Hippocampal formation (tissue), 2 donors: ENCODE results near the gene CCR9.

Source experiments
- DNase-seq, 2 donors: peaks; one replicate each; lab custom pipeline; 2025; lab: John Stamatoyannopoulos, UW

CCR9 gene

DNA sequence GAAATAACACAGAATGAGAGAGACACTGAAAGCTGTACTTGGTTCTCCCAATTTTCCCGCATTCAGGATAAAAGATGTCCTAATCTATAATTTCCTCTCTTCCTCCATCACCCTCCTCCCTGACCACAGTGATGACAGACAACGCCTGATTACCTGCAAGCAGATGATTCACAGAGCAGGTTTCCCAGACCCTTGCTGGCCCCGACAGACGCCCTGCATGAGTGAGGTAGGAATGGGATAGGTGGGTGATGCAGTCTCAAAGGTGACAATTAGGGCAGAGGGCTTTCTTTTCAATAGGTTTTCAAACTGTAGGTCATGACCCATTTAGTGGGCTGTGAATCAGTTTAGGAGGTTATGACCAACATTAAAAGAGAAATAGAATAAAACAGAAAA lies 51.7 kb downstream of the CCR9 start:
- no peak for DNase-seq

DNA sequence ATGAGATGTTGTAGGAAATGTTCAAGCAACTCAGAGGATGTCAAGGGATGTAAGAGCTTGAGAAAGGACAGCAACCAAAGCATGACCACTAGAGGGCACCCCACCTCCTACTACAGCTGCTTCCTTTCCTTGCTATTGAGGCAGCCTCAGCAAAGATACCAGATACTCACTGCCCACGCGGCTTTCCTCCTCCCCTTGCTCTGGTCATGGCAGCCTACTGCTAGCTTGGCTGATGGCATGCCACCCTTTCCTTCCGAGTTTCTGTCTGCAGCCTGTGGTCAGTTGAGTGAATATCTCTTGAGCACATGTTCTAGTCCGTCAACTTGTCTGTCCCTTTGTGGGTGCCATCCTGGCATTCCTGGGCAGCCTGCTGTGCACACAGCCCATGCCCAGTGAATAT lies 52.5 kb downstream of the CCR9 start:
- DNase-seq, result peak; percentile 76 to 83

DNA sequence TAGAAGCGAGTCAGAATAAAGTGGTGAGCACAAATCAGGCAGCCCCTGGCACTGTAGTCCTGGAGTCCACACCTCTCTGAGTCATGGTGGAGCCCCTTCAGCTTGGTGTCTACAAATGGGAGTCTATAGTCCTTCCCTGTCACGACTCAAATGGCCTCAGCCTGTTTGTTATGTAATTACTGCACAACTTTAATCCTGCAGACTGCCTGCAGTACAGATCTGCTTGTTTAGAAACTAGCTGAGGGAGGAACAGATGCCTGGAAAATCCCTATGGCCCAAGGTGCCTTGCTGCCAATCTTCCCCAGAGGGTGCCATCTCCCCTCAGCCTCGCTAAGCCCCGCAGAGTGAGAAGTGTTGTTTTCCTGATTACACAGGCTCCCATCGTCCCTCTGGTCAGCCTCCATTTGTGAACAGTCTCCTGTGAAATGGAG lies 53.0 kb downstream of the CCR9 start:
- DNase-seq, result peak in 1 of 2 donors; percentile 21

DNA sequence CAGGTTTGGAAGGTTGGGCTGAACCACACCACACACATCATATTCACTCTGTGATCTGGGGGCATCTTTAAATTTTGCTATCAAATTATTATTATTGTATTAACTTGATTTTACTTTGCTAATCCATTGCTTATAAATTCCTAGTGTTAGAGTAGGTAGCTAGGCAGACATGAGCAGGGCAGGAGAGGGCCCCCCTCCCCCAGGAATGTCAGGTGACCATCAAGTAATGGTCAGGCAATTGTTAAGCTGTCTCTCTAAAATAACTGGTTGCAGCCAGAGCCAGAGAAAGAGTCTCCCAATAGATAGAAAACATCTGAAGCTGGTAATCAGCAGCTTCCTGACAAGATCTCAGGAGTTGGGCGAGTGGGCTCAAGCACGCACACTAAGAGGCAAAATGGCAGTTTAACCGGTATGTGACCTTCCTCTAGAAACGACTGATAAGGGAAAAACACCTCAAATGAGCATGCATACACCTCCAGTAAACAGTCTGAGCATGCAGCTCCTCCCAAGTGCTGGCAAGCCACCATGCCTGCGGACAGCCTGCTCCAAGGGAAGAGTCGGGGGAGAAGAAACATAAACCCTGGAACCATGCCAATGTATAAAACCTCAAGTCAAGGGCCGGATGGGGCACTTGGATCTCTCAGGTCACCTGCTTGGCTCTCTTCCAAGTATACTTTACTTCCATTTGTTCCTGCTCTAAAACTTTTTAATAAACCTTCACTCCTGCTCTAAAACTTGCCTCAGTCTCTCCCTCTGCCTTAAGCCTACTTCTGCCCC lies 53.8 kb downstream of the CCR9 start:
- no peak for DNase-seq

DNA sequence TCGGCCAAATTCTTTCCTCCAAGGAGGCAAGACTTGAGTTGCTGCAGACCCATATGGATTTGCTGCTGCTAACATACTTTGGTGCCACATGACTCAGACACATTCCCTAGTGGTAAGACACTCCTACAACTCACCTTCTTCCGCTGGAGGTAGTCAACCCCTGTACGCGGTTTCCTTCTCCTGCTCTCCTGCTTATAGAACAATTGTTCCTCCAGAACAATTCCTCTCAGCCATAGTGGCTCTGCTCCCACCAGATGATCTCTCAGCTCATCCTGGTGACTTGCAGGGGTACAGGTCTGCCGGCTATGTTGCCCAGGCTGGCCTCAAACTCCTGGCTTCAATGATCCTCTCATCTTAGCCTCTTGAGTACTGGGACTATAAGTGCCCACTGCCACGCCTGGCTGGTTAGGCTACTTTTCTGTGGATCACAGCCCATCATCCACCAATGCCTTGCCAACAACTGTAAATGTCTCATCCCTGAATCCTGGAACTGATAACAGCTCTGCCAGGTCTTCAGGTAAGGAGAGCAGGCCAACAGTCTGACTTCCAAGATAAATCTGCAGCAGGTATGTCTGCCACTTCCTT lies 54.5 kb downstream of the CCR9 start:
- no peak for DNase-seq

GRCh38 chr3:45942051-45942825 lies 55.9 kb downstream of the CCR9 start:
- DNase-seq, result no peak

GRCh38 chr3:45943207-45943846 lies 57.0 kb downstream of the CCR9 start, which contains the start of gene CXCR6:
Gene CXCR6, plus strand, starts transcription at chr3:45943464. Its CDS starts 3,018 bp downstream, at chr3:45946482.
- DNase-seq, result no peak

GRCh38 chr3:45944830-45945620 lies 58.7 kb downstream of the CCR9 start:
- DNase-seq, result no peak

- no peak for DNase-seq
Measured at GRCh38 chr3:45946307-45946706, 60.0 kb downstream of the CCR9 start.

DNA sequence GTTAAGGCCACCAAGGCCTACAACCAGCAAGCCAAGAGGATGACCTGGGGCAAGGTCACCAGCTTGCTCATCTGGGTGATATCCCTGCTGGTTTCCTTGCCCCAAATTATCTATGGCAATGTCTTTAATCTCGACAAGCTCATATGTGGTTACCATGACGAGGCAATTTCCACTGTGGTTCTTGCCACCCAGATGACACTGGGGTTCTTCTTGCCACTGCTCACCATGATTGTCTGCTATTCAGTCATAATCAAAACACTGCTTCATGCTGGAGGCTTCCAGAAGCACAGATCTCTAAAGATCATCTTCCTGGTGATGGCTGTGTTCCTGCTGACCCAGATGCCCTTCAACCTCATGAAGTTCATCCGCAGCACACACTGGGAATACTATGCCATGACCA lies 60.5 kb downstream of the CCR9 start:
- DNase-seq, result no peak

- no peak for DNase-seq
Measured at GRCh38 chr3:45947361-45947760, 61.0 kb downstream of the CCR9 start.

DNA sequence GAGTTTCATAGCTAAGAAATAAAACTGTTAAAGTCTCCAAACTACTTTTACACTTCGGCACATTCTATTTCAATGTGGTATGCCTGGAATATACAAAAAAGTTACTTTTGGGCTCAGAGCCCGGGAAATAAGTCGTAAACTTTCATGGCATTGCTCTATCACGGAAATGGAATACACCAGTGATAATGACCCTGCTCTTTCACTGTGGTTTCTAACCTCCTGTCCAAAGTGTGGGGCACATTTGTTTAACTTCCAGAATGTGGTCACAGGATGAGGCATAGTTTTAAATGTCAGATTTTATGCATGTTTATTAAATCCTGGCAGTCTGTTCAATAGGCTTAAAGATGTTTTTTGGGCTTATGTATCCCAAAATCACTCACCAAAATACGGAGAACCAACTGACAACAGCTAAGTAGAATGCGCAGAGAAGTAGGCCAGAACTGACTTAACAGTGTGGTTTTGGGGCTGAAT lies 62.0 kb downstream of the CCR9 start:
- no peak for DNase-seq

DNA sequence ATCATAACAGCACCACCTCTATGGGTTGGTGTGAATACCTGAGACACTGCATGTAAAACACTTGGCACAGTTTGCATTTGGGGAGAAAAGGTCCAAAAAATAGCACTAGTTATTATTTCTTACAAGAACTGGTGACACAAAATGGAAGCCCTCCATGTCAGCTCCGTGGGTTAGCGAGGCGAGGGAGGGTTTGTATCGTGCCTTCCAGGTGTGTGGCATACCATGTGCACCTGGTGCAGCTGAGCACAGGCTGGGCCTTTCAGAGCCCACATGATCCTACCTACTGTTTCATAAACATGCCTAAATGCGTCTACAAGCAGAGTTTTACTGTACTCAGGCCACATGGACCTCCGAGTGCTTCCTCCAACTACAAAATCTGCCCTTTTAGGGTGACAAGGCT lies 62.5 kb downstream of the CCR9 start:
- no peak for DNase-seq

DNA sequence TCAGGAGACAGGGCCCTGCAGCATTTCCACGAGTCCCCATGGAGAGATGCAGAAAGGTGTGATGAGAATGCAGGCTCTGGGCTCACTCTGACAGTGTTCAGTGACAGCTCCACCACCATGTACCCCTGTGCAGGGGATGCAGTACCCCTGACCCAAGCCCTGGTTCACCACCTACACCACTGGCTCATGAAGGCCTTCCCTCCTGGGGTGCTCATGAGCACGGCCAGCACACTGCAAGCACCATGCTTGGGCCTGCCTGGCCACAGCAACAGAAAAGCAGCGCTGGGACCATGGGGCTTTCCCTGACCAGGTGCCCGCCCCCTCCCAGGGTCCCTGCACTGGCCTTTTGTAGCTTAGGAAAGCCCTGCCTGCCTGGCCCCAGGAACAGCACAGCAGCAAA lies 63.1 kb downstream of the CCR9 start:
- no peak for DNase-seq

GRCh38 chr3:45950131-45950530 lies 63.8 kb downstream of the CCR9 start:
- DNase-seq, result no peak

DNA sequence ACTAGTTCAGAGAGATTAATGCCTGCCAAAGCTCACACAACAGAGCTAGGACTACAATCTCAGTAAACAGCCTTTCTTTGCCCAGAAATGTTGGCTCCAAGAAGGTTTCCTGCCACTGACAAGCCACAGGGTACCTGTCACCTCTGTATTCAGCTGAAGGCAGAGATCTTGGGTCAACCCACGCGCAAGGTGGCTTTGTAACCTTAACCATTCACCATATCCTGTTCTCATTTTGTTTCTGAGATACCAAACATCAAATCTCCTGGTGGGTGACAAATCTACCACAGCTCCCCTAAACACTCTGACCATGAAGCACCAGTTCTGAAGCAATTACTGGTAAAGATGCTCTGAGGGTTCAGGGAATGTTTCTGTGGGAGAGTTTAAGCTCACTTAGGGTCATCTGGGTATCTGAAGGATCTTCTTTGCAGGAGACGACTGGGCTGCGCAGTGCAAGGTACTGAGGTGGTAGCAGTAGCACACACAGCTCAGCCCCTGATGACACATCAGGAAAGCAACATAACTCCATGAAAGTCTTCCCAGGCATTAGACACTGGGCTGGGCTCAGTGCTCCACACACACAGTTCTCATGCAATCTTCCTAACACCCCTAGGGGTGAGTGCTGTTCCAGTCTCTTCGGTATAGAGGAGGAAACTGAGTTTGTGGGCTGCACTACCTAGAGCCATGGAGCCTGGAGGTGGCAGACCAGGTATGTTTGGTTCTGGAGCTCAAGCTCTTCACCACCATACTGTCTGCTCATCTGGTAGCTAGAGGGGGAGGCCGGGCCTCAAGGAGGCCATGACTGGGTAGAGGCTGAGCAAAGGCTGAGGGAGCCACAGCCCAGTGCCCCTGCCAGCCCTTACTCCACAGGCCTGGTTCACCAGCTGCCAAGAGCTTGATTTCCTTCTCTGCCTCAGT lies 64.6 kb downstream of the CCR9 start:
- no peak for DNase-seq

DNA sequence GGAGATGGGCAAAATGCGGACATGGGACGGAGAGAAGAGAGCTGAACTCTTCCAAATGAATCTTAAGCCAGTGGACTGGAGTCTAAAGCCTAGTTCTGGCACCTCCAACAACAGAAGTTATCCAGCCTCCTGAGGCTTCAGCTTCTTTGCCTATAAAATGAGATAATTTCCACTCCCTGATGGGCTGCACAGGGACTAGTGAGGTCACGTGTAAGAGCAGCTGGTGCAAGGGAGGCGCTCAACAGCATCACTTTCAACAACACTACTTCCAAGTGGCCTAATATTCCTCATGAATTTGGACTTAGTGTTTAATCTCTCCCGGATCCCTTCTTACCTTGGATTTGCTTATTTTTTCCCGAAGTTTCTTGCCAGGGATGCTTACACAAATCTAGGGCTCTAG lies 65.6 kb downstream of the CCR9 start:
- DNase-seq, result no peak

DNA sequence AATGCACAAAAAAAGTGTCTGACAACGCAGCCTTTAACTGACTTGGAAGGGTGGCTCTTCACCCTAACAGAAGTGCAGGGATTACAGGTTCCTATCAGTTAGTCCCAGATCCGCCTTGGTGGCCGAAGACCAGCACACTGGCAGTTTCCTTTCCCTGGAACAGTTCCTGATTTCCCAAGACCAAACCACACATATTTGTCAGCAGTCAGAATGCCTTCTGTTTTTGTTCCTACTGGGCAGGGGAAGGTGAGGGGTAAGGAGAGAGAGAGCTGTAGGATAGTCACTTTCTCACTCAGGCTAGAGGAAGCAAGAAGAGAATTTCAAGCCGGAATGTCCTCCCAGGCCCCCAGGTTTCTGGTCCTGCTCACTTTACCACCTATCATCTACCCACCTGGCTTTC lies 66.1 kb downstream of the CCR9 start:
- DNase-seq, result no peak
